SK-N-SH (cell line): ENCODE results near the gene NELFB. TPM values are rescaled to one million over a fixed set of nuclear protein-coding genes. Genes with fewer than 3 reads are reported as not detected.
A peak's percentile ranks its signal among the peaks of the same experiment; 100 is the strongest.

Source experiments
- CTCF ChIA-PET: fragments of 300-600, 350-600 bp; formaldehyde crosslinking; extraction: SDS; loops from one replicate; lab custom pipeline; 2021; lab: Yijun Ruan, JAX
- POLR2A ChIA-PET: fragments of 350-600 bp; sonication (Branson Sonifier 250); formaldehyde crosslinking; extraction: SDS; loops from one replicate; lab custom pipeline; 2020; ENCODE audit warnings: antibody characterized with exemption, inconsistent platforms; lab: Yijun Ruan, JAX
- DNase-seq: peaks from one replicate; pipeline ENCODE4 v3.0.0; 2012
- H2AFZ ChIP-seq: fragments of 200-600 bp; sonication (generic); 2 replicates; pipeline ENCODE4 v1.8.1; 2016; ENCODE audit warnings: antibody characterized with exemption, mild to moderate bottlenecking, low read depth
- H3F3A ChIP-seq: fragments of 200-600 bp; sonication (generic); replicated peaks from 2 replicates; pipeline ENCODE3; 2016; ENCODE audit warnings: antibody characterized with exemption, mild to moderate bottlenecking; ENCODE audit not compliant: insufficient read depth
- H3K27ac ChIP-seq, 2 experiments: fragments of 200-500 bp in 1 of 2; fragments of 200-600 bp in 1 of 2; sonication (Bioruptor generic) in 1 of 2; sonication (generic), shearing (Covaris generic) in 1 of 2; 2 replicates each; pipeline versions ENCODE4 v1.5.1 to v1.6.1; 2014 to 2016; ENCODE audit warnings: low read depth in 2 of 2, inconsistent platforms in 1 of 2, low read length in 1 of 2, mild to moderate bottlenecking in 1 of 2, mixed read lengths in 1 of 2
- H3K27me3 ChIP-seq: fragments of 200-600 bp; sonication (generic), shearing (Covaris generic); 2 replicates; pipeline ENCODE4 v1.6.1; 2016; ENCODE audit warnings: mixed run types; ENCODE audit not compliant: insufficient read depth
- H3K36me3 ChIP-seq, 2 experiments: fragments of 200-500 bp in 1 of 2; fragments of 200-600 bp in 1 of 2; sonication (Bioruptor generic) in 1 of 2; sonication (generic) in 1 of 2; replicated peaks in 1 of 2; 2 replicates each; pipeline versions ENCODE3 to v1.5.1; 2014 to 2016; ENCODE audit warnings: low read length in 1 of 2, mild to moderate bottlenecking in 1 of 2; ENCODE audit not compliant: insufficient read depth in 2 of 2, control insufficient read depth in 1 of 2
- H3K4me1 ChIP-seq, 2 experiments: fragments of 200-500 bp in 1 of 2; fragments of 200-600 bp in 1 of 2; sonication (Bioruptor generic) in 1 of 2; sonication (generic), shearing (Covaris generic) in 1 of 2; 2 replicates each; pipeline versions ENCODE4 v1.5.1 to v1.6.1; 2014 to 2016; ENCODE audit warnings: low read depth in 1 of 2, low read length in 1 of 2, mixed run types in 1 of 2; ENCODE audit not compliant: insufficient read depth in 2 of 2, control insufficient read depth in 1 of 2
- H3K4me2 ChIP-seq: fragments of 200-600 bp; sonication (generic), shearing (Covaris generic); 2 replicates; pipeline ENCODE4 v1.6.1; 2017; ENCODE audit warnings: mixed run types
- H3K4me3 ChIP-seq, 2 experiments: fragments of 200-500 bp in 1 of 2; fragments of 200-600 bp in 1 of 2; sonication (Bioruptor generic) in 1 of 2; sonication (generic), shearing (Covaris generic) in 1 of 2; 2 replicates each; pipeline versions ENCODE4 v1.5.1 to v1.8.1; 2014 to 2016; ENCODE audit warnings: low read depth in 2 of 2, inconsistent platforms in 1 of 2, low read length in 1 of 2, mild to moderate bottlenecking in 1 of 2, mixed read lengths in 1 of 2, moderate library complexity in 1 of 2
- H3K79me2 ChIP-seq: fragments of 200-600 bp; sonication (generic); 2 replicates; pipeline ENCODE4 v1.8.1; 2017; ENCODE audit warnings: mild to moderate bottlenecking; ENCODE audit not compliant: insufficient read depth
- H3K9ac ChIP-seq: fragments of 200-600 bp; sonication (generic); 2 replicates; pipeline ENCODE4 v1.6.1; 2017; ENCODE audit warnings: mixed run types
- H3K9me2 ChIP-seq: fragments of 200-600 bp; sonication (generic); 2 replicates; pipeline ENCODE4 v1.6.1; 2017; ENCODE audit warnings: mixed run types
- H3K9me3 ChIP-seq: fragments of 200-600 bp; sonication (generic); 2 replicates; pipeline ENCODE4 v1.6.1; 2017; ENCODE audit warnings: mixed run types, mild to moderate bottlenecking, moderate library complexity
- H4K20me1 ChIP-seq: fragments of 200-600 bp; sonication (generic); 2 replicates; pipeline ENCODE4 v1.6.1; 2017; ENCODE audit warnings: mild to moderate bottlenecking, mixed run types; ENCODE audit not compliant: insufficient read depth
- FOSL2 ChIP-seq: IDR thresholded peaks from 2 replicates; pipeline ENCODE4 v1.4.0; 2012; ENCODE audit warnings: low read depth, mild to moderate bottlenecking, moderate library complexity, borderline replicate concordance
- MEF2A ChIP-seq: IDR thresholded peaks from 2 replicates; pipeline ENCODE4 v1.4.0; 2012; ENCODE audit warnings: low read depth, borderline replicate concordance
- RAD21 ChIP-seq: IDR thresholded peaks from 2 replicates; pipeline ENCODE4 v1.6.1; 2012; ENCODE audit warnings: mild to moderate bottlenecking, low read length
- SMC3 ChIP-seq: IDR thresholded peaks from 2 replicates; pipeline ENCODE4 v1.6.1; 2012; ENCODE audit warnings: low read depth, low read length, improper control_type of control experiment
- WGBS: methylation state at CpG from one replicate; pipeline ENCODE4 v1.1.6; 2017; ENCODE audit warnings: low lambda C conversion rate; 5-methylcytosine and 5-hydroxymethylcytosine counted together
- polyA plus RNA-seq, 3 experiments: library from polyadenylated mRNA; depleted of rRNA; stranded (reverse); fragments of >200 nt; gene quantifications; 2 replicates each; pipeline ENCODE4 v1.2.3, GENCODE V29; 2012
- TF ChIP-seq, protein P1 (sequence below): IDR thresholded peaks from 2 replicates; pipeline ENCODE4 v1.4.0; 2012; ENCODE audit warnings: low read depth, borderline replicate concordance
- TF ChIP-seq, protein P2 (sequence below): fragments of 200-600 bp; sonication (generic); IDR thresholded peaks from 2 replicates; pipeline ENCODE4 v1.6.1; 2017; ENCODE audit warnings: antibody characterized with exemption, mild to moderate bottlenecking, moderate library complexity

Gene NELFB
- polyA plus RNA-seq, 1 of the 3 experiments (the other 2 are of a cell fraction): 62.7 TPM

DNA sequence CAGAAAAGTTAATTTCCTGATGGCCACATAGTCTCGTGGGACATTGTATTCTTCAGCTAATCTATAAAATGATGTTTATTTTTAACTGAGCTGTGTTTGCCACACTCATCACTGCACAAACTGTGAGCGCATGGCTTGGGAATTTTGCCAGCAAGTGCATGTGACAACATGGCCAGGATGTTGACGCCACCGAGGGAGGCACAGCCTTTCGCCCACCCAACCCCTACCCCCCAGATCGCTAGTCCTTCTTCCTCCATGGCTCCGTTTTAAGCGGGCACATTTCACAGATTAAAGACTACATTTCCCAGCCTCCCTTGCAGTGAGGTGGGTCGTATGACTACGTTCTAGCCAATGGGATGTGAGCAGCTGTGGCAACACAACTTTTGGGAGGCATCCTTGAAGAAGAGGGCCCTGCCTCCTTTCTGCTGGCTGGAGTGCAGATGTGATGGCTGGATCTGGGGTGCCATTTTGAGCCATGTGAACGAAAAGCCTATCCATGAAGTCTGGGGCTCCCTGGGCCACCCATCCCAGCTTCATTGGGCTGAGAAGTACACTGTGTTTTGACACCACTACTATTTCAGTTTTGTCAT lies 39.1 kb downstream of the NELFB start:
- Histone ChIP-seq H3K36me3 (no peaks in the 10 kb centered on the region), H3K4me2 (no peak overlapping the region), H3K4me3 (no peak overlapping the region), H3K9ac (no peak overlapping the region), H3F3A (no peaks in the 10 kb centered on the region), H2AFZ (peak overlapping the region; percentile 13; the same call in 1 of the 2 replicates), H3K27me3 (no peaks in the 10 kb centered on the region), H3K79me2 (no peaks in the 10 kb centered on the region), H4K20me1 (no peaks in the 10 kb centered on the region), H3K4me1 (peaks cover 0 to 19% of the 10 kb centered on the region in 2 experiments; a peak in 1 of 4 replicates), H3K9me2 (no peaks in the 10 kb centered on the region), H3K27ac (no peak overlapping the region)
- CTCF ChIA-PET: interaction anchor here (0.8 to 3.1 kb wide), 8 partner anchors 8 to 237 kb away, joined by 3 to 13 read pairs (median 4); partner anchors contain the start of gene NRARP
- WGBS: 50% methylated on average over 10 of the region's 11 CpGs
- POLR2A ChIA-PET: no interaction called here
- peak; percentile 73 for DNase-seq
- TF ChIP-seq, protein P1, sequence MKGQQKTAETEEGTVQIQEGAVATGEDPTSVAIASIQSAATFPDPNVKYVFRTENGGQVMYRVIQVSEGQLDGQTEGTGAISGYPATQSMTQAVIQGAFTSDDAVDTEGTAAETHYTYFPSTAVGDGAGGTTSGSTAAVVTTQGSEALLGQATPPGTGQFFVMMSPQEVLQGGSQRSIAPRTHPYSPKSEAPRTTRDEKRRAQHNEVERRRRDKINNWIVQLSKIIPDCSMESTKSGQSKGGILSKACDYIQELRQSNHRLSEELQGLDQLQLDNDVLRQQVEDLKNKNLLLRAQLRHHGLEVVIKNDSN: peak; percentile 74; the same call in 1 of the 2 replicates
- TF ChIP-seq FOSL2: no peak
- TF ChIP-seq, all 33 proteins: peak for 1
- H3K9me3 ChIP-seq: no peaks in the 10 kb centered on the region

DNA sequence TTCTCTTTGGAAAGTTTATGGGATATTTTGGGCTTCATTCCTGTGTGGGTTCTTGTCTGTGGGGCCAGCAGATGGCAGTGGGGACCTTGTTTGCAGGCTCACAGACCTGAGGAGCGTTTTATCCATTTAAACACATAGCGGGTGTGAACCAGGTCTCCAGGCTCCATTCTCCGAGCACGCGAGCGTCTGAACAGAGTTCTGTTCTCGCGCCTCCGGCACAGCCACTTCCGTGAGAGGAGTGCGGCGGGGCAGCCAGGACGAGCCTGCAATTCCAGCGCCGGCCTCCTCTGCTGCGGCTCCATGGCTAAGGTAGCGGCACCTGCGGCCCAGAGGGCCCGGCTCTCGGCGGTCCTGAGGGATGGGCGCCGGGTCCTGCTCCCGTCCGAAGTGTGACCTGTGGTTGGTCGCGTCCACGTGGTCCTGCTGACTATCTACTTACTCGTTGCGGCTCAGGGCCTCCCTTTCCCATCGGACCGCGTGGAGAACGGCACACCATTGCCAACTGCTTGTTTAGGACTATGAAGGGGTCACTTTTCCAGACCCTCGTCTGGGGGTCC lies 39.6 kb downstream of the NELFB start:
- Histone ChIP-seq H4K20me1 (no peaks in the 10 kb centered on the region), H3K4me3 (peak overlapping the region in 1 of 2 experiments; percentile 52; a peak in 2 of 4 replicates), H3K36me3 (no peaks in the 10 kb centered on the region), H3K4me1 (peaks cover 0 to 19% of the 10 kb centered on the region in 2 experiments; a peak in 1 of 4 replicates)
- DNase-seq: peak; percentile 67
- CTCF ChIA-PET: interaction anchor here (0.6 to 3.1 kb wide), 12 partner anchors 7 to 256 kb away, joined by 3 to 13 read pairs (median 4); partner anchors contain the start of genes NRARP and TOR4A
- TF ChIP-seq MEF2A: no peak
- TF ChIP-seq, protein P2, sequence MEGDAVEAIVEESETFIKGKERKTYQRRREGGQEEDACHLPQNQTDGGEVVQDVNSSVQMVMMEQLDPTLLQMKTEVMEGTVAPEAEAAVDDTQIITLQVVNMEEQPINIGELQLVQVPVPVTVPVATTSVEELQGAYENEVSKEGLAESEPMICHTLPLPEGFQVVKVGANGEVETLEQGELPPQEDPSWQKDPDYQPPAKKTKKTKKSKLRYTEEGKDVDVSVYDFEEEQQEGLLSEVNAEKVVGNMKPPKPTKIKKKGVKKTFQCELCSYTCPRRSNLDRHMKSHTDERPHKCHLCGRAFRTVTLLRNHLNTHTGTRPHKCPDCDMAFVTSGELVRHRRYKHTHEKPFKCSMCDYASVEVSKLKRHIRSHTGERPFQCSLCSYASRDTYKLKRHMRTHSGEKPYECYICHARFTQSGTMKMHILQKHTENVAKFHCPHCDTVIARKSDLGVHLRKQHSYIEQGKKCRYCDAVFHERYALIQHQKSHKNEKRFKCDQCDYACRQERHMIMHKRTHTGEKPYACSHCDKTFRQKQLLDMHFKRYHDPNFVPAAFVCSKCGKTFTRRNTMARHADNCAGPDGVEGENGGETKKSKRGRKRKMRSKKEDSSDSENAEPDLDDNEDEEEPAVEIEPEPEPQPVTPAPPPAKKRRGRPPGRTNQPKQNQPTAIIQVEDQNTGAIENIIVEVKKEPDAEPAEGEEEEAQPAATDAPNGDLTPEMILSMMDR: peak; percentile 33; the same call in 1 of the 2 replicates
- peak; percentile 53 for TF ChIP-seq RAD21
- 0 out of 2 replicates have a peak, but pooled peaks have one; percentile 17 for TF ChIP-seq SMC3
- TF ChIP-seq, all 33 proteins: peak for 3
- Histone ChIP-seq H3K4me2 (peak overlapping the region; percentile 71), H3K9me2 (no peaks in the 10 kb centered on the region), H3F3A (no peaks in the 10 kb centered on the region), H3K9me3 (no peaks in the 10 kb centered on the region), H3K27ac (no peak overlapping the region), H3K9ac (no peak overlapping the region), H3K79me2 (no peaks in the 10 kb centered on the region), H2AFZ (peak overlapping the region; percentile 13; the same call in 1 of the 2 replicates), H3K27me3 (no peaks in the 10 kb centered on the region)
- POLR2A ChIA-PET: no interaction called here
- 22% methylated on average over 11 of the region's 35 CpGs for WGBS
